NK-92 (cell line): ENCODE measurements around the gene MLKL.

Experiments used
- DNase-seq: peaks from one replicate; lab custom pipeline; 2025; ENCODE audit not compliant: unreplicated experiment; lab: John Stamatoyannopoulos, UW

The MLKL gene

GRCh38 chr16:74652249-74652648 is 48.4 kb downstream of the MLKL start:
- no peak for DNase-seq

- no peak for DNase-seq
Measured at GRCh38 chr16:74651841-74652240, 48.8 kb downstream of the MLKL start.

- DNase-seq: no peak
Measured at GRCh38 chr16:74650966-74651567, 49.6 kb downstream of the MLKL start.

- DNase-seq: no peak
Measured at GRCh38 chr16:74649839-74650504, 50.7 kb downstream of the MLKL start.

GRCh38 chr16:74641969-74642368 is 58.7 kb downstream of the MLKL start:
- no peak for DNase-seq

- no peak for DNase-seq
Measured at GRCh38 chr16:74637742-74638453, 62.8 kb downstream of the MLKL start.

- no peak for DNase-seq
Measured at GRCh38 chr16:74635303-74635702, 65.4 kb downstream of the MLKL start.

- DNase-seq: no peak
Measured at GRCh38 chr16:74633686-74634085, 67.0 kb downstream of the MLKL start.

GRCh38 chr16:74627506-74628220 is 73.0 kb downstream of the MLKL start:
- DNase-seq: no peak

- no peak for DNase-seq
Measured at GRCh38 chr16:74626741-74627416, 73.8 kb downstream of the MLKL start.

GRCh38 chr16:74625500-74626350 is 74.9 kb downstream of the MLKL start:
- DNase-seq: no peak

- no peak for DNase-seq
Measured at GRCh38 chr16:74623839-74624235, 76.8 kb downstream of the MLKL start.

- DNase-seq: no peak
Measured at GRCh38 chr16:74623214-74623838, 77.3 kb downstream of the MLKL start.

- no peak for DNase-seq
Measured at GRCh38 chr16:74622005-74622404, 78.7 kb downstream of the MLKL start.
